Suprapubic skin (tissue), 4 donors: Measurements from ENCODE around the gene FKBP10. TPM values are rescaled to one million over a fixed set of nuclear protein-coding genes. Genes with fewer than 3 reads are reported as not detected.

Experiments
- DNase-seq, 2 donors: peaks; one replicate each; pipeline ENCODE4 v3.0.0-alpha.2; 2019; ENCODE audit warnings: low spot score in 2 of 2
- H3K27ac ChIP-seq: fragments of 200-600 bp; sonication (generic); one replicate; pipeline ENCODE4 v1.5.1; 2019
- H3K27me3 ChIP-seq: fragments of 200-600 bp; sonication (generic); one replicate; pipeline ENCODE4 v1.5.1; 2019
- H3K36me3 ChIP-seq: fragments of 200-600 bp; sonication (generic); one replicate; pipeline ENCODE4 v1.5.1; 2019
- H3K4me1 ChIP-seq: fragments of 200-600 bp; sonication (generic); one replicate; pipeline ENCODE4 v1.5.1; 2019
- H3K4me3 ChIP-seq: fragments of 200-600 bp; sonication (generic); one replicate; pipeline ENCODE4 v1.5.1; 2019; ENCODE audit warnings: mild to moderate bottlenecking
- H3K9me3 ChIP-seq: fragments of 200-600 bp; sonication (generic); one replicate; pipeline ENCODE4 v1.5.1; 2019
- CTCF ChIP-seq, 2 donors: fragments of 200-600 bp in 1 of 2; fragments of 450-650 bp in 1 of 2; sonication (generic) in 1 of 2; IDR thresholded peaks; one replicate each; pipeline ENCODE4 v1.5.1; 2016 to 2019; ENCODE audit warnings: antibody characterized with exemption in 2 of 2, mild to moderate bottlenecking in 1 of 2, moderate library complexity in 1 of 2
- EP300 ChIP-seq: sonication (generic); formaldehyde crosslinking; IDR thresholded peaks from one replicate; pipeline ENCODE4 v1.6.1; 2017; ENCODE audit warnings: antibody characterized with exemption
- POLR2A ChIP-seq, 2 donors: fragments of 450-650 bp; IDR thresholded peaks; one replicate each; pipeline ENCODE4 v1.6.1; 2017; ENCODE audit warnings: antibody characterized with exemption in 2 of 2, mild to moderate bottlenecking in 2 of 2, moderate library complexity in 2 of 2
- POLR2AphosphoS5 ChIP-seq, 3 donors: sonication (generic); formaldehyde crosslinking; IDR thresholded peaks; one replicate each; pipeline ENCODE4 v1.6.1; 2017; ENCODE audit warnings: antibody characterized with exemption in 3 of 3
- WGBS: methylation state at CpG from one replicate; pipeline ENCODE4 v1.1.5; 2018; 5-methylcytosine and 5-hydroxymethylcytosine counted together
- total RNA-seq, 4 donors: library from RNA; depleted of rRNA; stranded (reverse); fragments of >200 nt; gene quantifications; one replicate each; pipeline ENCODE4 v1.1.0, GENCODE V29; 2016

FKBP10 gene
- total RNA-seq, 4 donors from 2014 or later: 11.7 to 14.8 (median 12.4) TPM

- H3K36me3 ChIP-seq: peaks cover 61% of the 10 kb centered on the region
- H3K27ac ChIP-seq: no peak overlapping the region
- no peak for DNase-seq
- WGBS: 52% methylated on average over 3 of the region's 3 CpGs
- peaks cover 13% of the 10 kb centered on the region for H3K4me1 ChIP-seq
- H3K27me3 ChIP-seq: no peaks in the 10 kb centered on the region
- no peak for TF ChIP-seq POLR2AphosphoS5 (IDR thresholded peaks at IDR 0.05)
- TF ChIP-seq EP300: no peak
- no peak for TF ChIP-seq POLR2A (IDR thresholded peaks at IDR 0.05)
- TF ChIP-seq CTCF (IDR thresholded peaks at IDR 0.05): no peak
- no peak overlapping the region for H3K4me3 ChIP-seq
- no peaks in the 10 kb centered on the region for H3K9me3 ChIP-seq
Observed at GRCh38 chr17:41868568-41868967, 55.8 kb downstream of the FKBP10 start.

DNA sequence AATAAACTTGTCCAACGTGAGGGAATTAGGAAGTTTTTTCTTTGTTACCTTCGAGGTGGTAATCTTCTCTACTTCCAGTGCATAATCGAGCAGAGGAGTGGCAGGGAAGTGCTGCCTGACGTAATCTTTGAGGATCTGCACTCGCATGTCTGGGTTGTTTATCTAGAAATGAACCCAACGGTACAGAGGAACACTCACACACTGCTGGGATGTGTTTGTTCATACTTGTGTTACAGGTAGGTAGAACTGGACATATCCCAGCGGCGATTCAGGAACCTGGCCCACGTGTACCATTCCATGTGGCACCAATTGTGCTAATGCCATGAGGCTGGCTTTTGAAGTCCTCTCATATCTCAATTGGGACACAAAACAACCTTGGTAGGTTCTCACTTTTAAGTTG lies 56.6 kb downstream of the FKBP10 start:
- Histone ChIP-seq H3K9me3 (no peaks in the 10 kb centered on the region), H3K36me3 (peaks cover 69% of the 10 kb centered on the region), H3K4me1 (peaks cover 5% of the 10 kb centered on the region), H3K27ac (no peak overlapping the region), H3K27me3 (no peaks in the 10 kb centered on the region), H3K4me3 (no peak overlapping the region)
- no peak for DNase-seq
- 57% methylated on average over 9 of the region's 9 CpGs for WGBS
- TF ChIP-seq POLR2AphosphoS5 (IDR thresholded peaks at IDR 0.05) (no peak), POLR2A (IDR thresholded peaks at IDR 0.05) (no peak), CTCF (IDR thresholded peaks at IDR 0.05) (no peak), EP300 (no peak)

DNA sequence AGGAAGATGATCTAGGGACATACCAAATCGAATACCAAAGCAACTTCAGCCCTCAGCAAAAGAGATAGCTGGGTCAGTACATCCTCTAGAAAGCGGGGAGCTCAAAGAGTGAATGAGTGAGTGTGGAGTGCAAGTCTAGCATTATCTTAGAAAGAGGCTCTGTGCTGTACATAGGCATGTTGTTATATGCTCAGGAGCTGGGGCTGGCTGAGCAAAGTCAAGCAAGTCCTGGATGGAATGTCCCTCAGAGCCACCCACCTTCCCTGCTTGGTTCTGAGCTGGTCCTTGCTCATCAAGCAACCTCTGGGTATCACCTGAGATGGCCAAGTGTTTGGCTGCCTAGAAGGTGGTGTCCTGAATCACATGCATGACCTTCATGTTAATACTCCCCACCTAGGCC lies 57.3 kb downstream of the FKBP10 start:
- no peak for DNase-seq
- Histone ChIP-seq H3K36me3 (peaks cover 76% of the 10 kb centered on the region), H3K9me3 (no peaks in the 10 kb centered on the region), H3K27me3 (no peaks in the 10 kb centered on the region), H3K4me3 (no peak overlapping the region), H3K4me1 (peaks cover 3% of the 10 kb centered on the region), H3K27ac (no peak overlapping the region)
- 91% methylated on average over 2 of the region's 2 CpGs for WGBS
- TF ChIP-seq CTCF (IDR thresholded peaks at IDR 0.05) (no peak), POLR2A (IDR thresholded peaks at IDR 0.05) (no peak), POLR2AphosphoS5 (IDR thresholded peaks at IDR 0.05) (no peak), EP300 (no peak)

- TF ChIP-seq POLR2A (IDR thresholded peaks at IDR 0.05) (no peak), EP300 (no peak), CTCF (IDR thresholded peaks at IDR 0.05) (no peak), POLR2AphosphoS5 (IDR thresholded peaks at IDR 0.05) (no peak)
- Histone ChIP-seq H3K4me1 (peaks cover under 1% of the 10 kb centered on the region), H3K9me3 (no peaks in the 10 kb centered on the region), H3K36me3 (peaks cover 76% of the 10 kb centered on the region), H3K27me3 (no peaks in the 10 kb centered on the region), H3K4me3 (no peak overlapping the region), H3K27ac (no peak overlapping the region)
- 88% methylated on average over 7 of the region's 7 CpGs for WGBS
- DNase-seq: no peak
Observed at GRCh38 chr17:41870627-41871026, 57.8 kb downstream of the FKBP10 start.

DNA sequence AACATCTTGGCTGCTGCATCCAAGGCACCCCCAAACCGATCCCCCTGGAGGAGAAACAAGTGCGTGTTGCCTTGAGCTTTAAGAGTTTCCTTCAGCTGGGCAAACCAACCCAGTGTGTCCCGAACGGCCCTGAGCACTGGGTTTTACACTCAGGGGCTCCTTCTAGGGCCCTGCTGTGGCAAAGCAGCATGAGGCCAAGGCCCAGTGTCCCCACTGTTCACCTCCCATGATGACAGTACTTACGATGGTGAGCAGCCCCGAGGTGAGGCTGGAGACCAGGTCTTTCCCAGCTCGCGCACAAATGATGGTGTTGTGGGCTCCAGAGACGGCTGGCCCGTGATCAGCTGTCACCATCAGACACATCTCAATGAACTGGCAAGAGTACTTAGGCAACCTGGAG lies 59.0 kb downstream of the FKBP10 start:
- WGBS: 97% methylated on average over 10 of the region's 10 CpGs
- no peaks in the 10 kb centered on the region for H3K4me1 ChIP-seq
- TF ChIP-seq CTCF (IDR thresholded peaks at IDR 0.05) (no peak), POLR2A (IDR thresholded peaks at IDR 0.05) (no peak), POLR2AphosphoS5 (IDR thresholded peaks at IDR 0.05) (no peak), EP300 (no peak)
- H3K27ac ChIP-seq: no peak overlapping the region
- no peak for DNase-seq
- H3K27me3 ChIP-seq: no peaks in the 10 kb centered on the region
- no peak overlapping the region for H3K4me3 ChIP-seq
- peaks cover 81% of the 10 kb centered on the region for H3K36me3 ChIP-seq
- H3K9me3 ChIP-seq: no peaks in the 10 kb centered on the region

Other genes starting within 250 kb of the FKBP10 start
- gene KRT9, start 240.9 kb upstream of the FKBP10 start, total RNA-seq: 1 to 10 TPM in 1 of 4 donors, under 1 TPM in 3; 0.68 to 1.6 (median 0.82) TPM
- over 10,000 TPM in 2 of 4 donors, 1,000 to 10,000 TPM in 2; 7,400 to 12,534 (median 10,685) TPM for gene KRT14, start 226.1 kb upstream of the FKBP10 start, total RNA-seq
- 100 to 1,000 TPM in 3 of 4 donors, 10 to 100 TPM in 1; 65.7 to 772 (median 341) TPM for gene KRT16, start 200.2 kb upstream of the FKBP10 start, total RNA-seq
- gene KRT17, start 188.4 kb upstream of the FKBP10 start, total RNA-seq: 1,000 to 10,000 TPM in 2 of 4 donors, 100 to 1,000 TPM in 2; 434 to 2,751 (median 1,314) TPM
- gene EIF1, start 124.1 kb upstream of the FKBP10 start, total RNA-seq: 100 to 1,000 TPM; 238 to 471 (median 430) TPM
- gene GAST, start 100.7 kb upstream of the FKBP10 start, total RNA-seq: not detected
- 1 to 10 TPM; 1.0 to 9.3 (median 1.2) TPM for gene HAP1, start 78.4 kb upstream of the FKBP10 start, total RNA-seq
- 1,000 to 10,000 TPM; 1,107 to 2,369 (median 1,992) TPM for gene JUP, start 26.3 kb upstream of the FKBP10 start, total RNA-seq
- 10 to 100 TPM in 1 of 4 donors, 1 to 10 TPM in 3; 8.5 to 18.6 (median 9.2) TPM for gene P3H4, start 1.1 kb upstream of the FKBP10 start, total RNA-seq
- gene NT5C3B, start 23.2 kb downstream of the FKBP10 start, total RNA-seq: 10 to 100 TPM; 21.6 to 41.2 (median 30.7) TPM
- gene KLHL10, start 24.8 kb downstream of the FKBP10 start, total RNA-seq: under 1 TPM in 1 of 4 donors, not detected in 3; 0.30 TPM
- gene KLHL11, start 52.4 kb downstream of the FKBP10 start, total RNA-seq: 10 to 100 TPM; 19.6 to 27.9 (median 21.4) TPM
- gene ACLY, start 105.9 kb downstream of the FKBP10 start, total RNA-seq: 10 to 100 TPM; 40.5 to 81.9 (median 72.9) TPM
- 1 to 10 TPM in 2 of 4 donors, under 1 TPM in 1, not detected in 1; 0.42 to 1.9 (median 1.3) TPM for gene ODAD4, start 117.6 kb downstream of the FKBP10 start, total RNA-seq
- gene CNP, start 153.8 kb downstream of the FKBP10 start, total RNA-seq: 10 to 100 TPM; 44.3 to 55.1 (median 47.3) TPM
- gene DNAJC7, start 204.4 kb downstream of the FKBP10 start, total RNA-seq: 10 to 100 TPM; 57.5 to 82.6 (median 60.2) TPM
- gene NKIRAS2, start 207.1 kb downstream of the FKBP10 start, total RNA-seq: 10 to 100 TPM; 33.7 to 52.5 (median 43.9) TPM
- gene C17orf113, start 237.6 kb downstream of the FKBP10 start, total RNA-seq: 1 to 10 TPM in 2 of 4 donors, under 1 TPM in 2; 0.60 to 2.3 (median 1.4) TPM